HG02759 (cell line): ENCODE measurements around the gene RCSD1.

Source experiments
- ATAC-seq: cut with Tn5 transposase; IDR thresholded peaks from one replicate; pipeline ENCODE4 v1.9.1; 2021; ENCODE audit warnings: mild to moderate bottlenecking, moderate library complexity; ENCODE audit not compliant: unreplicated experiment

Gene RCSD1

DNA sequence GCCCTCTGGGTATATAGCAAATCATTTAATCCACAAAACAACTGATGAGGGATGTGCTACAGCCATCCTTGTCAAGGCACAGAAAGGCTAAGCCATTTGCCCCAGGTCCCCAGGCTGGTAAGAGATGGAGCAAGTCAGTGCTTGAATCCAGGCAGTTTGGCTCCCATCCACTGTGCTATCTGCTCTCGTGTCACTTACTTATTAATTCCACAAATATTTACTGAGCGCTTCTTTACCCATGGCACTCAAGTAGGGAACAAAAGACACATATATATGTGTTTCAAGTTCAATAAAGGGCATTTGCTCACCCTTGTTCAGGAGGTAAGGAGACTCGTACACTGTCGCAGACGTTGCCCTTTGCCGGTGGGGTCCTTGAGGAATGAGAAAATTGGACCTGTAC lies 53.2 kb downstream of the RCSD1 start:
- ATAC-seq = no peak

DNA sequence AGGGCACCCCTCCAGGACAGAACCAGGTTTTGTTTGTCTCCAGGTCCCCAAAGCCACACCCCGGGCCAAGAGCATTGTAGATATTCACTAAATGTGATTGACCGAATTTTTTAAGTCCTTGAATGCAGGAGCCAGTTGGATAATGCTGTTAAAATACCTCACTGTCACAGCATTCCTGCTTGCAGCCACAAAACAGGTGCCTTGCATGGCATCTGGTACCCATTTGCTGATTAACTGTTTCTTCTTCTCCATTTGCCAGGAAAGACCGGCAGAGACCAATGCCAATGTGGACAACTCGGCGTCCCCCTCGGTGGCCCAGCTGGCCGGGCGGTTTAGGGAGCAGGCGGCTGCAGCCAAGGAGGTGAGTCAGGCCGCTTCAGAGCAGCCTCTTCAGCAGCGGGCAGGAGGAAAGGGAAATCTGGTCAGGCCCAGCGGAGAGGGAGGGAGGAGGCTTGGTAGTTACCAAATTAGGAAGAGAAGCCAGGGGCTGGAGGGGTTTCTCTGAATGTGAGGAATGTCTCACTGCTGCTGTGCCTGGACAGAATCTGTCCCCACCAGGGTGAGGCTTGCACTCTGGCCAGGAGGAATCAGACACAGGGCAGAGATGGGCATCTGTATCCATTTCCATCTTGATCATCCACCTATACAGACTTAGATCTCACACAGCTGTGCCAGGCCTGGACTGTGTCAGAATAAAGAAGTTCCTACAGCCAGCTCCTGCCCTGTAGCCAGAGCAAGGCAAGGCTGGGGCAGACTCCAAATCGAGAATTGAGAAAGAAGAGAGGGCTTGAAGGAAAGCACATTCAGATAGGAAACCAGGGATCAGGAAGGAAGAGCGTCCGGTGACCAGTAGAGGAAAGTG lies 53.8 kb downstream of the RCSD1 start:
- ATAC-seq = no peak

DNA sequence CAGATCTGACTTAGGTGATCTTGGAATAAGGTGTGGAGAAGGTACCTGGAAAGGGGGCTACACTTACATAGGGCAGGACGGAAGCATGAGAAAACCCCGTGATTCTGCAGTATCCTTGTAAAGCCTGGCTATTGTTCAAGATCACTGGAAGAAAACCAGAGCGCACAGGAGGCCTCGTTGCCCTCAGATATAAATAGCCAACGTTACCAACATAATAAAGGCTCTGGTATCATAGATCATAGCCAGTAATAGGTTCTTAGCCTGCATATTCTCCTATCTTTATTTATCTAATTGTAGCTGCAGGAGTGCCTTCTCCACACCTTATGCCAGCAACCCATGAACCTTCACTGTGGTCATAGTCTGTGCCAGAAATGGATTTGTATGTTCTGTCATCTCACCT lies 55.8 kb downstream of the RCSD1 start:
- ATAC-seq = no peak

DNA sequence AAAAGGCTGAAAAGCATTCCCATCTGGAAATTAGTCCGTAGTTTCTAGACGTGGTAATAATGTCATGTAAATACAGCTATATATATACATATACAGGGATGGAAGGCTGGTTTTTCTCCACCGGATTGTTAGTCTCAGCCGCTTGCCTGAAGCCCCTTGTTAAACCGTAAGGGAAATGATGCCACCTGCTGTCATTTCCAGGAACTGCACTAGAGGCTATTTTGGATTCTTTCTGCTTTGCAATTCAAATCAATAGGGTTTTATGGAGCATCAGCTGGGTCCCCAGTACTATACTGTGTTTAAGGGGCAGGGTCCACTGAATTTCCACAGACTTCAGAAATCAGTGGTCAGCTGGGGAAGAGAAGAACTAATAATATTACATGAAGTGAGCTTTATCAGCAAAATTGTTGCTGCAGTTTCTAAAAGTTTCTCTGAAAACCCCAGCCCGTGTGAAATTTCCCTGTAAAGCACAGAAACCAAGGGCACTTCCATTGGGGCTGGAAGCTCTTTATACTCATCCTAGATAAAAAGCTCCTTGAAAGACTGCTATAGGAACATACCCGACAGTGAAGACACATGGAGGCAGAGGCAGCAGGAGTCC lies 58.0 kb downstream of the RCSD1 start:
- peak; percentile 67 for ATAC-seq

DNA sequence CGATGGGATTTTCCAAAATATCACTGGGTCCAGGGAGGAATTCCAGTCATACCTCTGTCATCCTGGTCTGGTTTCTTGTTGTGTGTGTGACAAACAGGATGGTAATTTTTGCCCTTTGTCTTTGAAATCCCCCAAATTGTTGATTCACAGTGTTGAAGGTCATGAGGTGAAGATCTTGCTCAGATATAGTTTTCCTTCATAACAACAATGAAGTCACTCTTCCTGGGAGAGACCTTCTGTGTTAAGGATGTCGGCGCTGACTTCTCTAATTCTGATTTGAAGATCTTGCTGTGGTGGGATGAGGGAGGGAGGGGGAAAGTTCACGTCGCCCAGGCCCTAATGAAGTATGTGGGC lies 59.5 kb downstream of the RCSD1 start:
- ATAC-seq = no peak

DNA sequence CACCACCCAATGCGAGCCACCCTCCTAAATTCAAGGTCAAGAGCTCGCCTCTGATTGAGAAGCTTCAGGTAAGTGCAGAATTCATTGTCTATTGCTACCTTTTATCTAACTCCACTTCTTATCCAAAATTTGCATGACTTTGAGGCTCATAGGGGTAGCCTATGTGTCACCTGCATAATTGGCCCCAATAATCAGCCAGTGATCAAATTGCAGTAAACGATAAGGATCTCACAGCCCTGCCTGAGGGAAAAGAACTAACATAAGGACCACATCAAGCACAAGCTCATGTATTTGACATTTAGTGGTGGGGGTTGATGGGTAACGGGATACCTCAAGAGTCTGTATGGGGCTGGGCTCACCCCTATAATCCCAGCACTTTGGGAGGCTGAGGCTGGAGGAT lies 60.0 kb downstream of the RCSD1 start:
- ATAC-seq = no peak

DNA sequence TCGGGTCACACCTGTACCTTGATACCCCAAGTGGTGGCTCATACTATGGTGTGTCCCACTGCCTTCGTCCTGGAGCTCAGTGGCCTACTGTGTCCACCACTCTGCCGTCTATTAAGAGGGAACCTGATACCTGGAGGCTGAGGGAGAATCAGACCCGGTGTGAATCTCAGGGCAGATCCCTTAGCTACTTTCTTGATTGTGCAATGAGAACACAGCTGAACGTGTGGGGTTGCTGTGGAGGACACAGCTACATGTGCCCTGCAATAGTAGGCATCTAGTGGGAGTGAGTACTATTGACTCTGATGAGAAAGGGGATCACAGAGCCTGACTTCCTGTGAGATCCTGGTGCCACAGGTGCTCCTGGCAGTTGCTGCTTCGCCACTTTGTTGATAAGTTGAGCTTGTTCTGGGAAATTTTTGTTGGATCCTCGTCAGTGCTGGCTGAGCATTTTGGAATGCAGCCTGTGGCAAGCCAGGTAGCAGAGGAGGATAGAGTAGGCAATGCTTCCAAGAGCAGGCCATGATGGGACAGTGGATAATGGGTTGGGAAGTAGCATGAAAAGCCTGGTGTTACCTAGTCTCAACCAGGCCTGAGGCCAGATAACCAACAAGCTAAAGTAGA lies 63.5 kb downstream of the RCSD1 start:
- no peak for ATAC-seq

DNA sequence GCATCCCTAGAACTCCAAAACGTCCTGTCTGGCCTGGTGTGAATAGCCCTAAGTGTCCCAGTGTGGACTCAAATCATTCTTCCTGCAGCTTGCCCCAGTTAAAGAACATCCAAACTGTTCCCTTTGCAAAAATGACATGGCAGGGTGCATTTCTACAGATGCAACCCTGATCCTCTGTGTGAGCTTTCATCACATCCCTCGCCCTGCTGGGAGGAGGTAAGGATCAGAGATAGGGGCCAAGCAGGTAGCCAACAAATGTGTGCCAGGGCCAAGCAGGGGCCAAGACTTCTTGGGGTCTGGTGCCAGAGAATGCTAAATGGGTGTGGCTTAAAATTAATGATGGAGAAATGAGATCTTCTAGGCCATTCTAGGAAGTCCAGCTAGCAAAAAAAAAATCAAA lies 64.7 kb downstream of the RCSD1 start:
- no peak for ATAC-seq

DNA sequence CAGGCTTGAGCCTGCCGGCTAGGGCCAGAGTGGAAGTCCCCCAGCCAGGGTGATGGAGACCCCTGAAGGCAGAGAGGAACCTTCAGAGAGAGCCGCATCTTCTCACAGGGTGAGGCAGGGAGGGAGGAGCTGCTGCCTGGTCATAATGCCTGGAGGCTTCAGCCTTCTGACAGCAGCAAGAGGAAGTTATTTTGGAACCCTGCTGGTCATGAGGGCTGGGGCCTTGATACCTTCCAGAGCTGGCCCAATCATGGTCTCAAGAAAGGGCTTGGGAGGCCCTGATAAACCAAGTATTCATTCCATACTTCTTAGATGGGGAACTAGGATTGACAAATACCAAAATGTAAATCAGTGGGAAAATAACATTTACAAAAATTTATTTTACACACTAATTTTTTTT lies 65.1 kb downstream of the RCSD1 start:
- no peak for ATAC-seq

DNA sequence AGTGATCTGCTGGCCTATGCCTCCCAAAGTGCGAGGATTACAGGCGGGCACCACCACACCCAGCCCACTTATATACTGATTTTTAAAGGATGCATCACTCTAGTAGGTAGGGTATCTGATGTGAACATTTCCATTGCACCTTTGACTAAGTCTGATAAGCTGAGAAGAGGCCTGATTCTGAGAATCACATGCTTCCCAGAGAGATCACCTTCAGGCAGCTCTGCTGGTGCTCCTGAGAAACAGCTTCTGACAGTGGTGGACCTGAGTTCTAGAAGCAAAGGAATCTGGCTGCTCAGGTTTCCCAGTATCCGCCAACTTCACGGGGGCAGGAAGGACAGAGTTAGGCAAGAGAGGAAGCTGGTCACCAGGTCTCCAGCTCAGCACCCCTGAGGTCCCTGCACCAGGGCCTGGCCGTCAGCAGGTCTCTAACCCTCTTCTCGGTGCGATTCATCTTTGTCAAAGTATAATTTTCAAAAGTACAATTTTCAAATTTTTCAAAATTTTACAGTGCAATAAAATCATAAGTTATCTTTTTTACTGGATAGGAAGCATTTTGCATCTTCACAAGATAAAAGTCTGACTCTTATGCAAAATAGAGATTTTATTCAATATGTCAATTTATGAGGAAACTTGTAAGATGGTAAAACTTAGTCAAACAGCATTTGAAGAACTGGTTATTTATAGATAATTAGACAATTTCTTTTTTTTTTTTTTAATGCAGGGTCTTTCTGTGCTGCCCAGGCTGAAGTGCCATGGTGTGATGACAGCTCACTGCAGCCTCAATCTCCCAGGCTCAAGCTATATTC lies 65.9 kb downstream of the RCSD1 start:
- ATAC-seq = no peak

DNA sequence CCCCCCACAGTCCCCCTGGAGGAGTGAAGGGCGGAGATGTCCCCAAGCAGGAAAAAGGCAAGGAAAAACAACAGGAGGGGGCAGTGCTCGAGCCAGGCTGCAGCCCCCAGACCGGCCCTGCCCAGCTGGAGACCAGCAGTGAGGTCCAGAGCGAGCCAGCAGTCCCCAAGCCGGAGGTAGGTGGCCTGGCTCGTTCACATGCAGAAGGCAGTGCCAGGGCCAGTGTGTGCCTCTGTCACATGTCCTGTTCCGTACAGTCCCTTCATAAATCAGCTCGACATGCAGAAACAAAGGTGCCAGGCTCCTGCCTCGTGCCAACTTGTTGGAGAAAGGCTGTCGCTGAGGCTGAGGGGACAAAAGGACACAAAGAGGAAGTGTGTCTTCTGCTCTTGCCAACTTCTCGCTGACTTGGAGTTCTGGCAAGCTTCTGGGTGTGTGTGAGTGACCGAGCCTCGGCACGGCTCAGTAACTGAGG lies 67.7 kb downstream of the RCSD1 start:
- no peak for ATAC-seq

DNA sequence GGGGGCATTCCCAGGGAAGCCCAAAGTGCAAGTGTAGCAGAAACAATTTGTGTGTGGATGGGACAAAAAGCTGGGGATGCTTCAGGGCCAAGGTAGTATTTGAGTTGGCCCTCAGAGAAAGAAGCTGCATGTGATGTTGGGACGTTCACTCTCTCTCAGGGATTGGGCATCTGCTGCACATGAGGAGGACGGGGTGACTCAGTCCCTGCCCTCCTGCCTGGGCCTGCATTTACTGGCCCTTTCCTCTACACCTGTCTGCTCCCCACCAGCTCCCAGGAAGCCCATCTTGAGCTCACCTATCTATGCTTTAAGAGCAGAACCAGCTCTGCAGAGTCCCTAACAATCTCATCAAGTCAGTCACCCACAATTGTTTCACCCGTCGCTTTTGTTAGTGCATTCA lies 68.3 kb downstream of the RCSD1 start:
- ATAC-seq = no peak

DNA sequence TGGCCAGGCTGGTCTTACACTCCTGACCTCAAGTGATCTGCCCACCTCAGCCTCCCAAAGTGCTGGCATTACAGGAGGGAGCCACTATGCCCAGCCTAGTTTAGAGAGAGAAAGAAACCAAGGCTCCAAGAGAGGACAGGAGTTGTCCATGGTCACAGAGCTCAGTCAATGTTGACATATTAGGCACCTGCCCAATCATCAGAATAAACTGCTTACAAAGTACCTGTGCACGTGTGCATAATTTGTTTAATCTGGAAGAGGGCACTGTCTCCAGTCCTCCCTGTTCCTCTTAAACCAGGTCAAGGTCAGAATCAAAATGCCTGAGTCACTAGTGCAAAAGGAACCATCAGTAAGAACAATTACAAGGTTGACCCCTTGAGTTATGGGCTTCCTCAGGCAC lies 71.5 kb downstream of the RCSD1 start:
- ATAC-seq = no peak

DNA sequence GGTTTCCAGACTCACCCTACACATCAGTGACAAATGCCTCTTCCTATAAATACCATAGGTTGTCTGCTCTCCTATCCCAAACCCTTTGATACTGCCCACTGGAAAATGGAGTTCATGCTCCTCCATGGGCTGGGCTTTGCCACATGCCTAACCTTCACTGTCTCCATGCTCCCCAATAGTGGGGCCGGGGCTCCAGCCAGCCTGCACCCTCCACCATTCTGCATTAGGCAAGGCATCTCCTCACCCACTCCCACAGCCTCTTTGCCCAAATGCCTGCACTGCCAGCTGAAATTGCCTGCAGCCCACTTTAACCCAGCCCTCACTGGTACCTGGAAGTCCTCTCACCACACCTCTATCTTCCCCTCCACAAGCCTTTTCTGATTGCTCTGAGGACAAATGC lies 73.5 kb downstream of the RCSD1 start:
- no peak for ATAC-seq

DNA sequence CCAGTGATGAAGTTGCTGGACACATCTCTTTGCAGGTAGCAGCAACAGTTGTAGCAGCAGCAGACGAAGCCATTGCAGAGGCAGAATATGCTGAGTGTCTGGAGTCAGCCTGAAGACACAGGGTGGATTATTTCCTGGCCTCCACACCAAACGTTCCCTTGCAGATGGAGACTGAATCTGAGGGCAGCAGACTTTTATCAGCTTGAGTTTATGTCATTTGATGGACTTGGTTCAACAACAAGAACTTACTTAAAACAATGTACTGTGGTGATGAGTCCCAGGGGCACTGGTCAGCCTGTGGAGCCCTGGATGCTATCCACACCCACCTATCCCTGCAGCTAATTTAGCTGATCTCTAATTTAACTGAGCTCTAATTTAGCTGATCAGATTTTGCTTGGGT lies 74.7 kb downstream of the RCSD1 start:
- no peak for ATAC-seq

DNA sequence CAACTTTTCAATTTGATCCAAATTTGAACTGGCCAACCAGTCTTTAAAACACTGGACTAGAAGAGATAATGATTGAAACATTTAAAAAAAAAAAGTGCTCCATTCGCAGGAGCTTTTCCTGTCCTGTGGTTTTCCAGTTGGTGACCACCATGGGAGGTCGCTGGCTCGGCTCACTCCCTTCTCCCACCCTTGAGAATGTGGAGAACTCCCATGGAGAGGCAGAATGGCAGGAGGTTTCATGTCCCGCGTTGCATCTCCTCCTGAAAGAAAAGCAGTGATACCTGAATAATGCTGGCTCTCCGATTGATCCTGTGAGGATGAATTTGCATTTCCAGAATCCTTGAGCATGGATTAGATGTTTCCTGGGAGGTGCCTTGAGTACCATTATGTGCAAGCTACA lies 75.2 kb downstream of the RCSD1 start:
- ATAC-seq = no peak

DNA sequence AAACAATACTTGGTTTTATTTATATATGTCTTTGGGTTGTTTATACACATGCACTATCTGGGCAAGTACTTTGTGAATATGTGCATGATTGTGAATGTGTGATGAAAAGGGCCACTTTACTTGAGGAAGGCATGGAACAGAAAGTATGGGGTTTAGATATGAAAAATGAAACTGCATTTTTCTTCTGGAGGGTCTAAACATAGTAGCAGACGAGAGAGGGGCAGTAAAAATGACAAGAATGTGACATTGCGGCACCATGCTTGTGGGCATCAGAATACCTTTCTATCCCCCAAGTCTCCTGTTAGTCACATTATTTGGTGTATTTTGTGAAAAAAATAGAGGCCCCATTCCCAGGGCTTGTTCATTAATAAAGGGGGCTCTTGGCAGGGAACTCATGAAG lies 76.3 kb downstream of the RCSD1 start:
- no peak for ATAC-seq

DNA sequence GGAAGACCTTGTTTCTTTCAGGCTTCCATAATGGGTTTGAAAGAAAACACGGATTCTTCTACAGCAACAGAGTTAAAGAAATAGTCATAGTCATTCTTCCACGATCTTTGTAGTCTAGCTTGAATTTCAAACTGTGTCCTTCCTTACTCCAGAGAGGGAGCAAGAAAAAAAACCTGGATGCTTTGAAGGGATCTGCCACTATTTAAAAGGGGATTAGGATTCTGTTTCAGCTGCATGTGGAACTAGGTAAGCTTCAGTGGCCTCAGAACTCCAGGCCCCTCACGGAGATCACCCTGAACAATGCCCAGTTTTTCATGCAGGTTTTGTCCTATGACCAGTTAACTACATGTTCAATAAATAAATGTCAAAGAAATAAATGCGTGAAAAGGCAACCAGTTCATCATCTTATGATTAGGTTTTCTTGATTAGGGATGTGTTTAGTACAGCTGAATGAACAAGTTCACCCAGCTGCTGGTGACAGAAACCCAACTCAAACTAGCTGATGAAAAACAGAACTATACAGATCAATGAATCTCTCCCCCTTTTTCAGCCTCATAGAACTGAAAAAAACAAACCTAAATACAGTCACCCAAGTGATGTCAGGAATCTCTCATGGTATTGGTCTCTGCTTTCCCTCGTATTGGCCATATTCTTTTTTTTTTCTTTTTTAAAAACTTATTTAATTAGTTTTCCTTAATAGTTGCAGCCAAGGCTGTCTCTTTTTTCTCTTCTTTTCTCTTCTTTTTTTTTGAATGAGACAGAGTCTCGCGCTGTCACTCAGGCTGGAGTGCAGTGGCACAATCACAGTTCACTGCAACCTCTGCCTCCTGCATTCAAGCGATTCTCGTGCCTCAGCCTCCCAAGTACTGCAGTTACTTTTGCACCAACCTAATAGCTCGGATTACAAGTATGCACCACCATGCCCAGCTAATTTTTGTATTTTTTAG lies 77.2 kb downstream of the RCSD1 start:
- ATAC-seq = peak; percentile 69

DNA sequence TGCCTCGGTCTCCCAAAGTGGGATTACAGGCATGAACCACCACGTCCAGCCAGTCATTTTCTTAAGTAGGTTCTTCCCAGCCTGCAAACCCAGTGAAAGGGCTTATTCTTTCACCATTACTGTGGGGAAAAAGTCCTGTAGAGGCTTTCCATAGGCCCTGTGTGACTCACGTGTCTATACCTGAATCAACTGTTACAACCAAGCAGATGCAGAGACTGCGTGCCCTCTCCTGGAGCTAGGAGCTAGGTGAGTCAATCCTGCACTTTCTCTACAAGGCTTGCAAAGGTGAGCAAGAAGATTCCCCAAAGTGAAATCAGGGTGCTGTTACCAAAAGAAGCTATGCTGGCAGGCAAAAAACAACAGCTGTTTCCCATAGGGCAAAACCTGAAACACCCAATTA lies 77.9 kb downstream of the RCSD1 start:
- ATAC-seq = no peak

DNA sequence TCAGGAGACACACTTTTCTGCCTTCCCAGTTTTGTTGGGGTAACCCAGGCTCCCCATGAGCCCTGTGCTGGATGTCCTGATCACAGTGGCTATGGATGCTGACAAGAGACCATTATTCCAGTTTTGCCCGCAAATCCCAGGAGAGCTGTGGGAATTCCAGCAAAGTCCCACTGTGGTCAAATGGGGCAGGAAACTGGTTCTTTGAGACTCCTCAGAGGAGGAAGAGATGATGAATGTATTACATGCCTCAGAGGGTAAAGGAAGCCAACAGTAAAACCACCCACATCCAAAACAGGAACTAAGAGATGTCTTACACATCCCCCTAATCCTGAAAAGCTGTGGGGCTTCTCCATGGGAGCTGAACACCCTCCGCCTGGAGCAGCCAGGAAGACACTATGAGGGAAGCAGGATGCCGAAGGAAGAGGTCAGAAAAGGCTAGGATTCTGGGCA lies 78.9 kb downstream of the RCSD1 start:
- ATAC-seq = no peak
